OCI-LY7 (cell line): ENCODE data around the gene NCL. TPM values are rescaled to one million over a fixed set of nuclear protein-coding genes. Genes with fewer than 3 reads are reported as not detected.

Experiments
- BruUV-seq: library from RNA; stranded (reverse); fragments of 400-500 nt; replicated peaks from 2 replicates; lab custom pipeline; 2021; lab: Mats Ljungman, UMichigan
- CTCF ChIA-PET: fragments of 300-600 bp; sonication (Branson Sonifier 250); formaldehyde crosslinking; loops from one replicate; lab custom pipeline; 2022; ENCODE audit warnings: antibody characterized with exemption; ENCODE audit not compliant: unreplicated experiment; lab: Charles Lee
- POLR2A ChIA-PET: fragments of 300-600 bp; sonication (Branson Sonifier 250); formaldehyde crosslinking; loops from one replicate; lab custom pipeline; 2022; ENCODE audit warnings: antibody characterized with exemption; lab: Charles Lee
- DNase-seq: peaks from one replicate; pipeline ENCODE4 v3.0.0-alpha.2; 2015; ENCODE audit warnings: low spot score
- H2AFZ ChIP-seq: fragments of 200-600 bp; sonication (generic), shearing (Covaris generic); 2 replicates; pipeline ENCODE4 v1.6.1; 2014; ENCODE audit warnings: mild to moderate bottlenecking, antibody characterized with exemption, low read length, moderate library complexity
- H3K27ac ChIP-seq: fragments of 200-600 bp; sonication (generic); 2 replicates; pipeline ENCODE4 v1.5.1; 2014; ENCODE audit warnings: mixed run types, low read depth, mild to moderate bottlenecking, moderate library complexity, low read length, inconsistent platforms; ENCODE audit not compliant: poor library complexity, severe bottlenecking
- H3K36me3 ChIP-seq: fragments of 200-600 bp; sonication (generic); 2 replicates; pipeline ENCODE4 v1.6.1; 2014; ENCODE audit warnings: mild to moderate bottlenecking, antibody characterized with exemption, low read length, moderate library complexity, mixed read lengths; ENCODE audit not compliant: insufficient read depth
- H3K4me1 ChIP-seq: fragments of 200-600 bp; sonication (generic); 2 replicates; pipeline ENCODE4 v1.5.1; 2014; ENCODE audit warnings: mild to moderate bottlenecking, low read length; ENCODE audit not compliant: insufficient read depth, poor library complexity, severe bottlenecking
- H3K4me2 ChIP-seq: fragments of 200-600 bp; sonication (generic); 2 replicates; pipeline ENCODE4 v1.6.1; 2014; ENCODE audit warnings: mild to moderate bottlenecking, low read length
- H3K4me3 ChIP-seq: fragments of 200-600 bp; sonication (generic); 2 replicates; pipeline ENCODE4 v1.5.1; 2014; ENCODE audit warnings: mild to moderate bottlenecking, low read depth, low read length; ENCODE audit not compliant: poor library complexity, severe bottlenecking
- H3K79me2 ChIP-seq: fragments of 200-600 bp; sonication (generic); 2 replicates; pipeline ENCODE4 v1.6.1; 2016; ENCODE audit warnings: low read depth, mild to moderate bottlenecking, low read length, moderate library complexity, mixed read lengths; ENCODE audit not compliant: insufficient read depth
- H3K9me2 ChIP-seq: fragments of 200-600 bp; sonication (generic); 2 replicates; pipeline ENCODE4 v1.6.1; 2016; ENCODE audit warnings: mild to moderate bottlenecking, low read length, mixed read lengths; ENCODE audit not compliant: insufficient read depth
- H3K9me3 ChIP-seq: fragments of 200-600 bp; sonication (generic); 2 replicates; pipeline ENCODE4 v1.6.1; 2014; ENCODE audit warnings: mild to moderate bottlenecking, mixed run types, low read length, mixed read lengths
- H4K20me1 ChIP-seq: fragments of 200-600 bp; sonication (generic); 2 replicates; pipeline ENCODE4 v1.6.1; 2014; ENCODE audit warnings: mild to moderate bottlenecking, antibody characterized with exemption, low read length, moderate library complexity, mixed read lengths; ENCODE audit not compliant: insufficient read depth
- EZH2phosphoT487 ChIP-seq: fragments of 200-600 bp; sonication (generic); IDR thresholded peaks from 2 replicates; pipeline ENCODE4 v1.6.1; 2018; ENCODE audit warnings: low read depth, borderline replicate concordance, mild to moderate bottlenecking, mixed run types, antibody characterized with exemption, low read length, moderate library complexity, mixed read lengths
- intact Hi-C: fragments of 100-400 bp; cut with micrococcal nuclease; formaldehyde crosslinking; loops from one replicate; pipeline ENCODE4 v1.10.0; 2022; ENCODE audit not compliant: unreplicated experiment
- total RNA-seq, 2 experiments: library from RNA; depleted of rRNA in 1 of 2; stranded (reverse); fragments of >200 nt in 1 of 2; shearing (Covaris generic) in 1 of 2; gene quantifications; 2 replicates each; pipeline ENCODE4 v1.2.3, GENCODE V29; 2014 to 2022
- TF ChIP-seq, protein P1 (sequence below): fragments of 200-600 bp; sonication (generic); conservative IDR thresholded peaks from 2 replicates; pipeline ENCODE4 v1.5.1; 2014; ENCODE audit warnings: mild to moderate bottlenecking, antibody characterized with exemption, low read length, moderate library complexity, mixed read lengths

Gene NCL
- total RNA-seq, 2 experiments from 2014 or later, result 255 to 1,007 TPM

DNA sequence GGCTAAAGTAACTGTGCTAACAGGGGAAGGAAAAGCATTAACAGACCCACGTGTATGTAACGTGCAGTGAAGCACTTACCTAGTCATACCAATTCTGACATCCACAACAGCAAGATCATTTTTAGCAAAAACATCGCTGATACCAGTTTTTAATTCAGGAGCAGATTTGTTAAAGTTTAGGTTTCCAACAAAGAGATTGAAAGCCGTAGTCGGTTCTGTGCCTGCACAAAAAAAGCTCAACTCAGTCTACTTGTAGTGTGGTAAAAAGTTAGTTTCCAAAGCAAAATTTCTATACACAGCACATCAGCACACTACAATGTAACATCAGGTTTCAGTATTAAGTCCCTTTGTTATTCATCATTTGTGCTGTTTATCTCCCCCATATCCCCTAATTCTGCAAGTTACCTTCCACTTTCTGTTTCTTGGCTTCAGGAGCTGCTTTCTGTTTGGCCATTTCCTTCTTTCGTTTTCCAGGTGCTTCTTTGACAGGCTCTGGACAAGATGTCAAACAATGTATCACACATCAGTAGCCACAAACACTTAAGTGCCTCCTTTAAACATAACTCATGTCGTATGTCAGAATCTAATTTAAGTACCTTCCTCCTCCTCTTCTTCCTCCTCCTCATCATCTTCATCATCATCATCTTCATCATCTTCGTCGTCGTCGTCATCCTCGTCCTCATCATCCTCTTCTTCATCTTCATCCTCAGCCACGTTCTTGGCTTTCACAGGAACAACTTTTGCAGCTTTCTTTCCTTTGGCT, 4.0 kb downstream of the NCL start:
- intact Hi-C loops, result loop anchor here (10.0 kb wide), 2 partner anchors 215 to 255 kb away; no protein-coding TSS in a partner anchor

DNA sequence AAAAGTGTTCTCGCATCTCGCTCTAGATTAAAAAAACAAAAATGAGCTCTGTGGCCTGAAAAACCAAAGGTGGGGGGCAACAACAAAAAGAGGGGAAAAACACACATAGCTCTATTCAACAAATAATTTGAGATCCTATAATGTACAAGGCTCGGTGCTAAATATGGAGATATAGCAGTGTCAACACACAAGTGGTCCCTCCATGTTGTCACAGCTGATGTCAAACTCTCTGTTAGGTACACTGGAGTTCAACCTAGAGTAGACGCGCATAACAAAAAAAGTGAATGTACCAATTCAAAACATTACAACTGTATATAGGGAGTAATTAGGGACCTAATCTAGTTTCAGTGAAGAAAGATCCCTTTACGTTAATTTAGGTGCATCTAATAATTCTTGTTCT, 5.9 kb downstream of the NCL start:
- no peak overlapping the region for H2AFZ ChIP-seq
- peaks cover 72% of the 10 kb centered on the region for H3K79me2 ChIP-seq
- peaks cover 72% of the 10 kb centered on the region for H4K20me1 ChIP-seq
- no peak for TF ChIP-seq EZH2phosphoT487
- TF ChIP-seq, protein P1, sequence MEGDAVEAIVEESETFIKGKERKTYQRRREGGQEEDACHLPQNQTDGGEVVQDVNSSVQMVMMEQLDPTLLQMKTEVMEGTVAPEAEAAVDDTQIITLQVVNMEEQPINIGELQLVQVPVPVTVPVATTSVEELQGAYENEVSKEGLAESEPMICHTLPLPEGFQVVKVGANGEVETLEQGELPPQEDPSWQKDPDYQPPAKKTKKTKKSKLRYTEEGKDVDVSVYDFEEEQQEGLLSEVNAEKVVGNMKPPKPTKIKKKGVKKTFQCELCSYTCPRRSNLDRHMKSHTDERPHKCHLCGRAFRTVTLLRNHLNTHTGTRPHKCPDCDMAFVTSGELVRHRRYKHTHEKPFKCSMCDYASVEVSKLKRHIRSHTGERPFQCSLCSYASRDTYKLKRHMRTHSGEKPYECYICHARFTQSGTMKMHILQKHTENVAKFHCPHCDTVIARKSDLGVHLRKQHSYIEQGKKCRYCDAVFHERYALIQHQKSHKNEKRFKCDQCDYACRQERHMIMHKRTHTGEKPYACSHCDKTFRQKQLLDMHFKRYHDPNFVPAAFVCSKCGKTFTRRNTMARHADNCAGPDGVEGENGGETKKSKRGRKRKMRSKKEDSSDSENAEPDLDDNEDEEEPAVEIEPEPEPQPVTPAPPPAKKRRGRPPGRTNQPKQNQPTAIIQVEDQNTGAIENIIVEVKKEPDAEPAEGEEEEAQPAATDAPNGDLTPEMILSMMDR, result no peak
- no peak overlapping the region for H3K4me2 ChIP-seq
- no peak overlapping the region for H3K4me3 ChIP-seq
- H3K9me3 ChIP-seq, result no peaks in the 10 kb centered on the region
- no peaks in the 10 kb centered on the region for H3K9me2 ChIP-seq
- peaks cover 21% of the 10 kb centered on the region for H3K4me1 ChIP-seq
- H3K27ac ChIP-seq, result no peak overlapping the region
- BruUV-seq, result no TSS peak
- CTCF ChIA-PET, result no interaction called here
- H3K36me3 ChIP-seq, result peaks cover 100% of the 10 kb centered on the region
- no peak for DNase-seq
- POLR2A ChIA-PET, result no interaction called here
- intact Hi-C loops, result no loop called here

More for the DNA sequence above, 4.0 kb downstream of the NCL start:
- Histone ChIP-seq H2AFZ (no peak overlapping the region), H4K20me1 (peaks cover 73% of the 10 kb centered on the region), H3K36me3 (peaks cover 90% of the 10 kb centered on the region), H3K4me1 (peaks cover 24% of the 10 kb centered on the region), H3K9me2 (no peaks in the 10 kb centered on the region), H3K79me2 (peaks cover 89% of the 10 kb centered on the region), H3K4me3 (no peak overlapping the region), H3K9me3 (no peaks in the 10 kb centered on the region), H3K4me2 (no peak overlapping the region), H3K27ac (no peak overlapping the region)
- TF ChIP-seq, protein P1, result no peak
- no peak for TF ChIP-seq EZH2phosphoT487
- DNase-seq, result no peak
- BruUV-seq, result no TSS peak
- POLR2A ChIA-PET, result interaction anchor here (0.6 to 0.7 kb wide), 2 partner anchors 33 to 336 kb away, joined by 4 to 5 read pairs; no protein-coding TSS in a partner anchor
- CTCF ChIA-PET, result no interaction called here

DNA sequence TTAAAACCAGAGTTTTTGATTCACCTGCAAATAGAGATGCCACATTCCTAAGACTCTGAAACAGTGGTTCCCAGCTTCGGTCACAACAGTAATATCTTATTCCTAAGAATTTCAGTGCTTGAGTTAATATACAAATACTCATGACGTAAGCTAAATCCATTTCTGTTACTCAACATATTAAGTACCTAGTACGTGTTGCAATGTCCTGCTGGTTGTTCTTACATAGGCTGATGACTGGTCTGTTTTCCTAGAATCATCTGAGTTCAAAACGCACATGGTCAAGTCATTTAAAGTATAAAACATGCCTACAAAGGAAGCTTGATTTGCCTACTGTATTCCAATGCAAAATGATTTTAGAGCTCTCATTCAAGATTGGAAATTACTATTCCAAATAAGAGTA, 7.2 kb downstream of the NCL start:
- H3K27ac ChIP-seq, result no peak overlapping the region
- DNase-seq, result no peak
- H3K36me3 ChIP-seq, result peaks cover 100% of the 10 kb centered on the region
- no peak overlapping the region for H2AFZ ChIP-seq
- peaks cover 11% of the 10 kb centered on the region for H3K4me1 ChIP-seq
- H3K79me2 ChIP-seq, result peaks cover 60% of the 10 kb centered on the region
- POLR2A ChIA-PET, result interaction anchor here (0.6 kb wide), 1 partner anchor 259 kb away, joined by 3 read pairs; the partner anchor contains the start of gene ARMC9
- TF ChIP-seq, protein P1, result no peak
- no peak for TF ChIP-seq EZH2phosphoT487
- no peak overlapping the region for H3K4me3 ChIP-seq
- CTCF ChIA-PET, result no interaction called here
- H4K20me1 ChIP-seq, result peaks cover 60% of the 10 kb centered on the region
- H3K9me3 ChIP-seq, result no peaks in the 10 kb centered on the region
- H3K9me2 ChIP-seq, result no peaks in the 10 kb centered on the region
- intact Hi-C loops, result no loop called here
- BruUV-seq, result no TSS peak
- no peak overlapping the region for H3K4me2 ChIP-seq
